ENCODE measurements around the gene TEX38. TPM values are rescaled to one million over a fixed set of nuclear protein-coding genes. Genes with fewer than 3 reads are reported as not detected.

TEX38 gene
- total RNA-seq, 4 donors from 2014 or later = not detected

- no peak overlapping the region for H3K4me3 ChIP-seq (ENCODE audit: low read depth, poor library complexity, severe bottlenecking)
- TF ChIP-seq CTCF (IDR thresholded peaks at IDR 0.05) (no peak), POLR2A (IDR thresholded peaks at IDR 0.05) (no peak)
- intact Hi-C loops (cut with DNase I; ENCODE audit: low total_unique reads) = no loop called here
- 95 to 97% methylated on average over 2 of the region's 2 CpGs for WGBS, 2 donors
- no peak for DNase-seq (ENCODE audit: low spot score in 2 of 2)
Measured at GRCh38 chr1:46635205-46635604, 36.4 kb upstream of the TEX38 start.

GRCh38 chr1:46637444-46638083 lies 34.1 kb upstream of the TEX38 start:
- intact Hi-C loops (cut with DNase I; ENCODE audit: low total_unique reads) = no loop called here
- DNase-seq (ENCODE audit: low spot score in 2 of 2) = no peak
- WGBS, 2 donors = 33 to 37% methylated on average over 2 of the region's 2 CpGs
- TF ChIP-seq CTCF (IDR thresholded peaks at IDR 0.05) (no peak), POLR2A (IDR thresholded peaks at IDR 0.05) (no peak)
- no peak overlapping the region for H3K4me3 ChIP-seq (ENCODE audit: low read depth, poor library complexity, severe bottlenecking)

- intact Hi-C loops (cut with DNase I; ENCODE audit: low total_unique reads) = no loop called here
- DNase-seq (ENCODE audit: low spot score in 2 of 2) = no peak
- no peak for TF ChIP-seq POLR2A (IDR thresholded peaks at IDR 0.05)
- no peak for TF ChIP-seq CTCF (IDR thresholded peaks at IDR 0.05)
- no peak overlapping the region for H3K4me3 ChIP-seq (ENCODE audit: low read depth, poor library complexity, severe bottlenecking)
Measured at GRCh38 chr1:46638921-46639320, 32.7 kb upstream of the TEX38 start.

GRCh38 chr1:46639547-46639946 lies 32.1 kb upstream of the TEX38 start:
- no peak for DNase-seq (ENCODE audit: low spot score in 2 of 2)
- 31 to 53% methylated on average over 1 of the region's 1 CpG for whole genome bisulfite sequencing, 2 donors
- TF ChIP-seq CTCF (IDR thresholded peaks at IDR 0.05) (no peak), POLR2A (IDR thresholded peaks at IDR 0.05) (no peak)
- no peak overlapping the region for H3K4me3 ChIP-seq (ENCODE audit: low read depth, poor library complexity, severe bottlenecking)
- intact Hi-C loops (cut with DNase I; ENCODE audit: low total_unique reads) = no loop called here

- no peak for DNase-seq (ENCODE audit: low spot score in 2 of 2)
- no peak overlapping the region for H3K4me3 ChIP-seq (ENCODE audit: low read depth, poor library complexity, severe bottlenecking)
- TF ChIP-seq CTCF (IDR thresholded peaks at IDR 0.05) (no peak), POLR2A (IDR thresholded peaks at IDR 0.05) (no peak)
- intact Hi-C loops (cut with DNase I; ENCODE audit: low total_unique reads) = no loop called here
Measured at GRCh38 chr1:46642115-46642680, 29.5 kb upstream of the TEX38 start.

GRCh38 chr1:46643368-46643775 lies 28.3 kb upstream of the TEX38 start:
- DNase-seq (ENCODE audit: low spot score in 2 of 2) = no peak
- no peak for TF ChIP-seq CTCF (IDR thresholded peaks at IDR 0.05)
- intact Hi-C loops (cut with DNase I; ENCODE audit: low total_unique reads) = no loop called here
- H3K4me3 ChIP-seq (ENCODE audit: low read depth, poor library complexity, severe bottlenecking) = no peak overlapping the region

All from lower leg skin (tissue), 4 donors.